Measurements from ENCODE around the gene MCF2. TPM values are rescaled to one million over a fixed set of nuclear protein-coding genes. Genes with fewer than 3 reads are reported as not detected.

The MCF2 gene
- total RNA-seq, 2 experiments from 2014 or later = not detected

- H3K27ac ChIP-seq (ENCODE audit: low read depth, low read length, poor library complexity, severe bottlenecking) = no peak overlapping the region
- H3K36me3 ChIP-seq (ENCODE audit: insufficient read depth, low read length) = peaks cover 16% of the 10 kb centered on the region
- ChIA-PET POLR2A (no interaction called here), CTCF (ENCODE audit: unreplicated experiment) (no interaction called here)
- no peaks in the 10 kb centered on the region for H4K20me1 ChIP-seq (ENCODE audit: insufficient read depth, low read length)
- H2AFZ ChIP-seq (ENCODE audit: low read length) = no peak overlapping the region
- H3K4me3 ChIP-seq (ENCODE audit: low read depth, low read length, poor library complexity, severe bottlenecking) = no peak overlapping the region
- no peaks in the 10 kb centered on the region for H3K9me2 ChIP-seq (ENCODE audit: insufficient read depth, low read length)
- no peak overlapping the region for H3K4me2 ChIP-seq (ENCODE audit: low read length)
- intact Hi-C loops (cut with micrococcal nuclease; ENCODE audit: unreplicated experiment) = no loop called here
- no TSS peak for BruUV-seq (replicated peaks)
- H3K9me3 ChIP-seq (ENCODE audit: low read length) = no peaks in the 10 kb centered on the region
- TF ChIP-seq, protein P1, sequence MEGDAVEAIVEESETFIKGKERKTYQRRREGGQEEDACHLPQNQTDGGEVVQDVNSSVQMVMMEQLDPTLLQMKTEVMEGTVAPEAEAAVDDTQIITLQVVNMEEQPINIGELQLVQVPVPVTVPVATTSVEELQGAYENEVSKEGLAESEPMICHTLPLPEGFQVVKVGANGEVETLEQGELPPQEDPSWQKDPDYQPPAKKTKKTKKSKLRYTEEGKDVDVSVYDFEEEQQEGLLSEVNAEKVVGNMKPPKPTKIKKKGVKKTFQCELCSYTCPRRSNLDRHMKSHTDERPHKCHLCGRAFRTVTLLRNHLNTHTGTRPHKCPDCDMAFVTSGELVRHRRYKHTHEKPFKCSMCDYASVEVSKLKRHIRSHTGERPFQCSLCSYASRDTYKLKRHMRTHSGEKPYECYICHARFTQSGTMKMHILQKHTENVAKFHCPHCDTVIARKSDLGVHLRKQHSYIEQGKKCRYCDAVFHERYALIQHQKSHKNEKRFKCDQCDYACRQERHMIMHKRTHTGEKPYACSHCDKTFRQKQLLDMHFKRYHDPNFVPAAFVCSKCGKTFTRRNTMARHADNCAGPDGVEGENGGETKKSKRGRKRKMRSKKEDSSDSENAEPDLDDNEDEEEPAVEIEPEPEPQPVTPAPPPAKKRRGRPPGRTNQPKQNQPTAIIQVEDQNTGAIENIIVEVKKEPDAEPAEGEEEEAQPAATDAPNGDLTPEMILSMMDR (conservative IDR thresholded peaks at IDR 0.05; ENCODE audit: low read length) = no peak
- no peak for TF ChIP-seq EZH2phosphoT487 (IDR thresholded peaks at IDR 0.05; ENCODE audit: borderline replicate concordance, low read depth, low read length)
- H3K79me2 ChIP-seq (ENCODE audit: insufficient read depth, low read depth, low read length) = no peaks in the 10 kb centered on the region
- DNase-seq (ENCODE audit: low spot score) = no peak
- H3K4me1 ChIP-seq (ENCODE audit: insufficient read depth, low read length, poor library complexity, severe bottlenecking) = no peaks in the 10 kb centered on the region
Observed at GRCh38 chrX:139736151-139736550, 28.2 kb upstream of the MCF2 start.

DNA sequence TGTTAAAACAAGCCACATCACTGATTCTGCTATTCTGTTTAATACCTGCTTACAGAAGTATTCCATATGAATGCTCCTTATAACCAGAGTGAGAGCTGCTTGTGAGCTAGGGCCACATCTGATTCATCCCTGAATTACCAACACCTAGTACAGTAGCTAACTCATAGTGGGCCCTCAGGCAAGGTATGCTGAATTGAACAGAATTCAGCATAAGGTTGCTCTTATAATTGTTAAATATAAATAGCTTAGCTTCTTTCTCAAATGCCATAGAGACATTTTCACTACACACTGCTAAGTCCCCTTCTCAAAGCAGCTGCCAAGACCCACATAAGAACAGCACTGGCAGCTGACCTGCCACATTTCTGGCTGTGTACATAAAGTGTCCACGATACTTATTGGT, 27.0 kb upstream of the MCF2 start:
- peaks cover 16% of the 10 kb centered on the region for H3K36me3 ChIP-seq (ENCODE audit: insufficient read depth, low read length)
- no peak overlapping the region for H3K4me3 ChIP-seq (ENCODE audit: low read depth, low read length, poor library complexity, severe bottlenecking)
- BruUV-seq (replicated peaks) = no TSS peak
- H4K20me1 ChIP-seq (ENCODE audit: insufficient read depth, low read length) = no peaks in the 10 kb centered on the region
- DNase-seq (ENCODE audit: low spot score) = no peak
- H3K4me1 ChIP-seq (ENCODE audit: insufficient read depth, low read length, poor library complexity, severe bottlenecking) = no peaks in the 10 kb centered on the region
- no peaks in the 10 kb centered on the region for H3K9me3 ChIP-seq (ENCODE audit: low read length)
- no peaks in the 10 kb centered on the region for H3K79me2 ChIP-seq (ENCODE audit: insufficient read depth, low read depth, low read length)
- H3K27ac ChIP-seq (ENCODE audit: low read depth, low read length, poor library complexity, severe bottlenecking) = no peak overlapping the region
- H3K4me2 ChIP-seq (ENCODE audit: low read length) = no peak overlapping the region
- CTCF ChIA-PET (ENCODE audit: unreplicated experiment) = no interaction called here
- intact Hi-C loops (cut with micrococcal nuclease; ENCODE audit: unreplicated experiment) = no loop called here
- H2AFZ ChIP-seq (ENCODE audit: low read length) = no peak overlapping the region
- no peaks in the 10 kb centered on the region for H3K9me2 ChIP-seq (ENCODE audit: insufficient read depth, low read length)
- POLR2A ChIA-PET = no interaction called here
- TF ChIP-seq, protein P1 (conservative IDR thresholded peaks at IDR 0.05; ENCODE audit: low read length) = no peak
- TF ChIP-seq EZH2phosphoT487 (IDR thresholded peaks at IDR 0.05; ENCODE audit: borderline replicate concordance, low read depth, low read length) = no peak

DNA sequence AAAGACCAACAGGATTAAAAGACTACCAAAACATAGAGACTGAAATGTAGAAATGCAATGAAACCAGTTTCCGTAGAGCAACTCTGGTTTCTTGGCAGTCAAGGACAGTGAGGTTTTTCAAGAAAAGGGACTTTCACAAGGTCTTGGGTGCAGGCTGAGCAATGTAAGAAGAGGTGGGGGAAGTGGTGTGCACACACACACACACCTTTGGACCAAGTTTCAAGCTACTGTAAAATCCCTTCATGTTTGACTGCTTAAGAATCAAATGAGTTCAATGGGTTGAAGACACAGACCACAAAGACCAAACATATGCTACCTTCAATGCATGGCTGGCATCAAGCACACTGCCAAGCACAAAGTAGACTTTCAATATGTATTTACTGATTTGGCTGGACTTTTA, 17.8 kb upstream of the MCF2 start:
- H3K27ac ChIP-seq (ENCODE audit: low read depth, low read length, poor library complexity, severe bottlenecking) = no peak overlapping the region
- BruUV-seq (replicated peaks) = no TSS peak
- no peaks in the 10 kb centered on the region for H3K9me3 ChIP-seq (ENCODE audit: low read length)
- TF ChIP-seq EZH2phosphoT487 (IDR thresholded peaks at IDR 0.05; ENCODE audit: borderline replicate concordance, low read depth, low read length) = no peak
- TF ChIP-seq, protein P1 (conservative IDR thresholded peaks at IDR 0.05; ENCODE audit: low read length) = no peak
- DNase-seq (ENCODE audit: low spot score) = no peak
- no peak overlapping the region for H2AFZ ChIP-seq (ENCODE audit: low read length)
- no peak overlapping the region for H3K4me2 ChIP-seq (ENCODE audit: low read length)
- H3K79me2 ChIP-seq (ENCODE audit: insufficient read depth, low read depth, low read length) = no peaks in the 10 kb centered on the region
- no peaks in the 10 kb centered on the region for H3K4me1 ChIP-seq (ENCODE audit: insufficient read depth, low read length, poor library complexity, severe bottlenecking)
- ChIA-PET CTCF (ENCODE audit: unreplicated experiment) (no interaction called here), POLR2A (no interaction called here)
- H4K20me1 ChIP-seq (ENCODE audit: insufficient read depth, low read length) = no peaks in the 10 kb centered on the region
- no peak overlapping the region for H3K4me3 ChIP-seq (ENCODE audit: low read depth, low read length, poor library complexity, severe bottlenecking)
- H3K9me2 ChIP-seq (ENCODE audit: insufficient read depth, low read length) = no peaks in the 10 kb centered on the region
- intact Hi-C loops (cut with micrococcal nuclease; ENCODE audit: unreplicated experiment) = no loop called here
- no peaks in the 10 kb centered on the region for H3K36me3 ChIP-seq (ENCODE audit: insufficient read depth, low read length)
